Left lung (tissue), 10 donors: ENCODE measurements around the gene ITCH. TPM values are rescaled to one million over a fixed set of nuclear protein-coding genes. Genes with fewer than 3 reads are reported as not detected.
"Not testable (repeated sequence)": the region's sequence is repeated elsewhere in the genome, so short reads cannot be mapped to it uniquely, and the experiment has no call there.

ENCODE experiments used
- ATAC-seq: fragments of 200-7000 bp; cut with Tn5 transposase; one replicate; pipeline ENCODE4 v1.9.1; 2020; ENCODE audit warnings: moderate library complexity
- DNase-seq, 4 donors: peaks; one replicate each; pipeline ENCODE4 v3.0.0-alpha.2; 2013 to 2020
- H3K27ac ChIP-seq, 2 donors: fragments of 200-600 bp; sonication (generic) in 1 of 2; one replicate each; pipeline versions ENCODE4 v1.5.0 to v1.8.0; 2020 to 2021
- H3K27me3 ChIP-seq, 2 donors: fragments of 200-600 bp; sonication (generic) in 1 of 2; one replicate each; pipeline versions ENCODE4 v1.5.0 to v1.8.0; 2020 to 2021
- H3K36me3 ChIP-seq, 2 donors: fragments of 200-600 bp; sonication (generic) in 1 of 2; one replicate each; pipeline versions ENCODE4 v1.5.0 to v1.8.0; 2020 to 2021
- H3K4me1 ChIP-seq, 2 donors: fragments of 200-600 bp; one replicate each; pipeline ENCODE4 v1.8.0; 2021
- H3K4me3 ChIP-seq, 2 donors: fragments of 200-600 bp; sonication (generic) in 1 of 2; one replicate each; pipeline versions ENCODE4 v1.5.0 to v1.8.0; 2020 to 2021; ENCODE audit warnings: mild to moderate bottlenecking in 1 of 2
- H3K9me3 ChIP-seq, 2 donors: fragments of 200-600 bp; sonication (generic) in 1 of 2; one replicate each; pipeline versions ENCODE4 v1.5.0 to v1.8.0; 2020 to 2021
- CTCF ChIP-seq, 2 donors: fragments of 200-600 bp; sonication (generic) in 1 of 2; IDR thresholded peaks; one replicate each; pipeline versions ENCODE4 v1.5.0 to v1.8.0; 2021; ENCODE audit warnings: antibody characterized with exemption in 2 of 2
- intact Hi-C, 2 donors: fragments of 100-400 bp; cut with DNase I; formaldehyde crosslinking; loops; one replicate each; pipeline versions ENCODE4 v1.11.2 to v1.14.2; 2022
- polyA plus RNA-seq, 6 donors: library from polyadenylated mRNA; unstranded; fragments of 120-200 nt; gene quantifications; one replicate each; pipeline ENCODE4 v1.2.1, GENCODE V29; 2013; ENCODE audit not compliant: insufficient read length in 6 of 6
- total RNA-seq, 2 donors: library from RNA; stranded (reverse); fragmentation: NEBNext Ultra II Directional; extraction: Animal tissue kit (Norgen Biotek cat#: 25700); gene quantifications; one replicate each; pipeline ENCODE4 v1.2.1, GENCODE V29; 2021
- donor health status: DM: no; HTN: yes; CAD: no.
- donor health status: DM: no; HTN: no; CAD: no.

Gene ITCH
- total and polyA plus RNA-seq, 8 donors = 36.2 to 59.6 (median 44.4) TPM

DNA sequence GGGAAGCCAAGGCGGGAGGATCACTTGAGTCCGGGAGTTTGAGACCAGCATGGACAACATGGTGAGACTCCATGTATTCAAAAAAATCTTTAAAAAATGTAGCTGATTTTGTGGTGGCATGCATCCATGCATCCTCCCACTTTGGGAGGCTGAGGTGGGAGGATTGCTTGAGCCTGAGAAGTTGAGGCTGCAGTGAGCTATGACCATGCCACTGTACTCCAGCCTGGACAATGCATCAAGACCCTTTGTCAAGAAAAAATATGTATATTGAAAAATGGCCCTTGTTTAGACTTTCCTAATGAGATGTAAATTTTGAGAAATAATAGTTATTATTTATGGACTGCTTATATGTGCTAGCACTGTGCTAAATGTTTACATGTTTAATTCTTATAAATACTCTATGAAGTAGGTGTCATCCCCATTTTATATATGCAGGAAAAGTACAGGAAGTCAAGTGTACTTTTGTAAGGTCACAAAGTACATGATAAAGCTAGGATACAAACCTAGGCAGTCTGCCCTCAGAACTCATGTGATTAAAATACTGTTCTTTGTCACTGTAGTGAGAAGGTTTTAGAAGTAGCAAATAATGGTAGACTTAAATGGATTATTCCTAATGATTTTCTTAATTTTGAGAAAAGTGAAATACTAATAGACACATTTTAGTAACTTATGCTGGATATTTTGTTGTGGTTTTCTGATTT, 58.8 kb downstream of the ITCH start:
- Histone ChIP-seq H3K4me1 (no peaks in the 10 kb centered on the region), H3K36me3 (peaks cover 0 to 91% of the 10 kb centered on the region in 2 donors), H3K4me3 (no peak overlapping the region), H3K9me3 (no peaks in the 10 kb centered on the region), H3K27ac (no peak overlapping the region), H3K27me3 (no peaks in the 10 kb centered on the region)
- DNase-seq (no peak), ATAC-seq (no peak)
- intact Hi-C loops = no loop called here
- TF ChIP-seq CTCF (IDR thresholded peaks at IDR 0.05) = no peak

DNA sequence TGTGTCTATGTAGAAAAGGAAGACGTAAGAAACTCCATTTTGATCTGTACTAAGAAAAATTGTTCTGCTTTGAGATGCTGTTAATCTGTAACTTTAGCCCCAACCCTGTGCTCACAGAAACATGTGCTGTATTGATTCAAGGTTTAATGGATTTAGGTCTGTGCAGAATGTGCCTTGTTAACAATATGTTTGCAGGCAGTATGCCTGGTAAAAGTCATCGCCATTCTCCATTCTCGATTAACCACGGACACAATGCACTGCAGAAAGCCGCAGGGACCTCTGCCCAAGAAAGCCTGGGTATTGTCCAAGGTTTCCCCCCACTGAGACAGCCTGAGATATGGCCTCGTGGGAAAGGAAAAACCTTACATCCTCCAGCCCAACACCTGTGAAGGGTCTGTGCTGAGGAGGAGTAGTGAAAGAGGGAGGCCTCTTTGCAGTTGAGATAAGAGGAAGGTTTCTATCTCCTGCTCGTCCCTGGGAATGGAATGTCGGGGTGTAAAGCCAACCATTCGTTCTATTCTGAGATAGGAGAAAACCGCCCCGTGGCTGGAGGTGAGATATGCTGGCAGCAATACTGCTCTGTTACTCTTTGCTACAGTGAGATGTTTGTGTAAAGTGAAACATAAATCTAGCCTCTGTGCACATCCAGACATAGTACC, 62.1 kb downstream of the ITCH start:
- H3K27ac ChIP-seq, H3K4me3 ChIP-seq, H3K9me3 ChIP-seq, intact Hi-C loops, H3K4me1 ChIP-seq, H3K27me3 ChIP-seq, DNase-seq, ATAC-seq: not testable (repeated sequence)
- peaks cover 0 to 85% of the 10 kb centered on the region in 2 donors for H3K36me3 ChIP-seq

DNA sequence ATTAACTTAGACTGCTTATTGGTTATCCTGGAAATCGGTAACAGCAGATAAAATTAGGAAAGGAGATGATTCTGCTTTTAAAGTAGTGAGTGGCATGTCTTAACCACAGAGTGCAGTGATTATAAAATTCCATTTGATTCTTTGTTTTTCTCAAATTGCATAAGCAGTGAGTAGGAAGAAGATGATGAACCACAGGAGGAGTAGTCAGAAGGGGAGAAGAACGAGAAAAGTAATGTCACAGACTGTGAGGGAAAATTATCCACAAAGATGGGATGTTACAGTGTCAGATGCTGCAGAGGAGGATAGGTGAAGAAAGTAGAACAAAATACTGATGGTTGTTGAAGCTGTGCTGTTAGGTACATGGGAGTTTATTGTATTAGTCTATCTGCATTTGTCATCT, 63.0 kb downstream of the ITCH start:
- Histone ChIP-seq H3K27me3 (no peaks in the 10 kb centered on the region), H3K36me3 (peaks cover 0 to 83% of the 10 kb centered on the region in 2 donors), H3K27ac (no peak overlapping the region), H3K4me3 (no peak overlapping the region), H3K4me1 (no peaks in the 10 kb centered on the region), H3K9me3 (no peaks in the 10 kb centered on the region)
- TF ChIP-seq CTCF (IDR thresholded peaks at IDR 0.05) = no peak
- intact Hi-C loops = no loop called here
- ATAC-seq (no peak), DNase-seq (no peak)

- intact Hi-C loops = no loop called here
- no peak for DNase-seq
- Histone ChIP-seq H3K27me3 (no peaks in the 10 kb centered on the region), H3K9me3 (no peaks in the 10 kb centered on the region), H3K36me3 (peaks cover 0 to 70% of the 10 kb centered on the region in 2 donors), H3K27ac (no peak overlapping the region), H3K4me3 (no peak overlapping the region), H3K4me1 (no peaks in the 10 kb centered on the region)
- TF ChIP-seq CTCF (IDR thresholded peaks at IDR 0.05) = no peak
- no peak for ATAC-seq
Measured at GRCh38 chr20:34427331-34427730, 64.3 kb downstream of the ITCH start.

GRCh38 chr20:34427784-34428183, 64.7 kb downstream of the ITCH start:
- ATAC-seq (no peak), DNase-seq (no peak)
- intact Hi-C loops = no loop called here
- TF ChIP-seq CTCF (IDR thresholded peaks at IDR 0.05) = no peak
- Histone ChIP-seq H3K4me3 (no peak overlapping the region), H3K4me1 (no peaks in the 10 kb centered on the region), H3K27me3 (no peaks in the 10 kb centered on the region), H3K9me3 (no peaks in the 10 kb centered on the region), H3K36me3 (peaks cover 0 to 69% of the 10 kb centered on the region in 2 donors), H3K27ac (no peak overlapping the region)
